ENCODE data around the gene CADPS.

Gene CADPS

DNA sequence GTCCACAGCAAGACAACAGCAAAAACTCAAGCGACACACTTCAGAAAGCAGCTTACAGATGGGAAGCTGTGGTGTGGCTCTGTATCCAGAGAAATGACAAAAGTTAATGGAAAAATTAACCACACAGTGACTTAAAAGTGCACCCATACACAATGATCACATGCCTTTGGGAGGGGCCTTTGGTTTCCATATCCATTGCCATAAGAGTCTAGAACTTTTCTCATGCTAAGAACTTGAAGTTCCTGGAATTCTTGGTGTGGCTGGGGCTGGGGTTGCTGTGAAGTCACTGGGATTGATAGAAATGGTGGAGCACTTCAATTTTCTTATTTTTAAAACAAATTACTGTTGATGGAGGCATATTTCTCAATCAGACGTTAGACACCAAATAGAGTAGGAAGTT is 393.3 kb downstream of the CADPS start:
- DNase-seq: no peak

DNA sequence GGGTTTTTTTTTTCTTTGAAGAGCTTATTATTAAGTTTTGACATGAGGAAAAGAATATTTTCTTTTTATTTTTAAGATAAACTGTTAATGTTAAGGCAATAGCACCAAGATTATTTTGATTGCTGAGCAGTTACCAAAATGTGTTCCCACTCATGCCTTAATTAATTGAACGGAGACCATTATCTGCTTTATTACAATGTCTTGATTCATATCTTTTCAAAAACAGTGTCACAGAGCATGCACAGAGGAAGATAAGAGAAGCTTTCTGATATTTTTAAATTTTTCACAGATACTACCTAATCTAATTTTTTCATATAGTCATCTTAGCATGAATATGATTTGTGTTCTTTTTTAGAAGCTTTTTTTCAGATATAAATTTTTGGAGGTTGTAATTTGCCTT is 395.2 kb downstream of the CADPS start:
- no peak for DNase-seq

DNA sequence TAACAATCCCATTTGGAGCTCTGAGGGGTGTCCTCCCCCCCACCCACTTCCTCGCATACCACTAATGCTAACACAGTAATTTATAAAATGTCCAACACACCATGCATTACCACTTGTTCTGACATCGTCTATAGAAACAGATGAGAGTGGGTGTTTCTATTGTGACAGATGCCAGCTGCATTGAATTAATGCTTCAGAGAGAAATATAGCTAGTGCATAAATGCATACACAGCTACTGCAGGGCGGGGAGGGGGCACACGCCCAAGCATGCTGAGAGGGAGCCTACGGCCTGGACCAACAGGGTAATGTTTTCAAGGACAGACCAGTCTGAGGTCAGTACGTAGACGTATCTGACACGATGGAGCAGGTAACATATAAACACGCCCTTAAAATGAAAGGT is 395.9 kb downstream of the CADPS start:
- DNase-seq: no peak

DNA sequence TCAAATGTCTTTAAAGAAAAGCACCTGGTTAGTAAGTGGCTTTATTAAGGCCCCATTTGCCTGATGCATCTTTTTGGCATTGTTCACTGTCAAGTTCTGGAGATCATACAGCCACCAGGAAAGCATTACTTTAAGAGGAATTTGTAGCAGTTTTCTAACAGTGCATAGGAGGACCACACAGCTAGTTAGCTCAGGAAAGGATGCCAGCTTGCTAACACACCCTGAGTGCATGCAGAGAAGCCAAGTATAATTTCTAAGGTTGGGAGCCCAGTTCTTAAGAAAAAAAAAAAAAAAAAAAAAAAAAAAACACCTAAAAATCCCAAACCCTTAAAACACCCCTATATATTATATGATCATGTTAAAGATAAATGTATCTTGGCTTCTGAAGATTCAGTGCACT is 399.9 kb downstream of the CADPS start:
- no peak for DNase-seq

DNA sequence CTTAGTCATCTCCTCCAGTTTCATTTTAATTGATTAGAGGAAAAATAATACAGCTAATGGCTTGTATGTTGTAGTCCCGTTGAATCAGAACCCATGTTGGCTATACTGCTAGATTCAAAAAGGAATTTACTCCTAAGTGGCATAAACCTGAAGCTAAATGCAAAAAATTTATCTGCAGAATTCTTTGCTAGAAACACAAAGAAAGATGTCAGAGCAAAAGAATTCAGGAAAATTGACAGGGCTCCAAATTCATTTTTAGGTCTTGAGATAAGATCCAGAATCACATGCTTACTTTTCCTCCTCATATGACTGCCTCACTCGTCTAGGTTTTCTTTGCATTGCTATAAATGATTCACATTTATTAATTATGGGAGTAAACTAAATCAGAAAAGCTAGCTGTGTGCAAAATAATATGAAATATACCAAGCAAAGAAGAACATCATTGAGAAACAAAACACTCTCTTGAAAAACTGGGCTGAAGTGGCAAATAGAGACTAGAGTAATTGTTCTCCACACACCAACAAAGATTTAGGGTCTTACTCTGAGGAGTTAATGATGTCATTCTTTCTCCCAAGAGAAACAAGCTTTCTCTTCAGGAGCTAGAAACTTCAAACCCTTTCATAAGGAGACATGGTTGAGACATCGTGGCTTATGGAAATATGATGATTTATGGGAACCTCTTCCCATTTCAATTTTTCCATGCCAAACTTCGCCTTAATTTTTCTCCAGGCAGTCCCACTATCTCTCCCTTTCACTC is 407.1 kb downstream of the CADPS start:
- DNase-seq: no peak

DNA sequence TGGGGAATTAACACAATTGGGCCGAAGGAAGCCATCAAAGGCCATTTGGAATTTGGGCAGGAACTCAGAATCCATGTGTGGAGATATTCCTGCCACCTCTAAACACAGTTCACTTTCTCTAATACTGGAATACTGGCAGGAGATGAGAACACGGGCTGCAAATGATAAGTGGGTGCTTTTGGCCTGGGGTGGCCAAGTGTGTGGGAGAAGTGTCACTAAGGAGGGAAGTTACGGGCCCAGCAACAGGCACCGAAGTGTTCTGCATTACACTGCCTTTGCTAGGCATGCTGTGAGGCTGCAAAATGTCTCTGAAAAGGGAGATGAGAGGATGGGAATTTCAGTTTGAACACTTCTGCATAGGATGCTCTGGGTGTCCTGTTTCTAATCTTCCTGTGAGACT is 412.4 kb downstream of the CADPS start:
- DNase-seq: no peak

DNA sequence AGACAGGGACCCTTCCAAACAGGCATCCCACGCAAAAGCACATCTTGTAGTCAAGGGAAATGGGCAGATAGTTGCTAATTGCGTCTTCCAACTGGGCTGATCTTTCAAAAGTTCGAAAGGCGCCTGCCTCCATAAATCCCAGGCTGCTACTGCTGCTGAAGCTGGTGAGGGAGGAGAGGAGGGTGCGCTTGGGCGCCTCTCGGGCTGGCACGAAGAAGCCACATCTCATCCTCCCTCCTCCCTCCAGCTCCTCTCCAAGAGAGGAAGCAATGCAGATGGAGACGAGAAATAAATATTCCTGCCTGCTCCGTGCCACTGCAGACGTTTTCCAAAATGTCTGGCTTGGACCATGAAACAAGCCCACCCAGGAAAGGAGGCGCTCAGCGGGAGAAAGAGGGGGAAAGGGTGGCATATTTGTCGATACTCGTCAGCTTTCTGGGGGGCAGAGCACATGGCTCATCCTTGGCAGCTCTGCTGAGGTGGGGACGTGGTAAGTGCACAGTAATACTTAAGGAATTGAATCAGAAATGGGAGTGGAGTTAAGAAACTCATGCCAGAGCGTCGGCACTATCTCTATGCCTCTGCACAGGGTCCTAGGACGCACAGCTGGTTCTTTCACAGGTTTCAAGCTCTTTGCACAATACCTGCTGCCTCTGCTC is 413.0 kb downstream of the CADPS start:
- DNase-seq: no peak

DNA sequence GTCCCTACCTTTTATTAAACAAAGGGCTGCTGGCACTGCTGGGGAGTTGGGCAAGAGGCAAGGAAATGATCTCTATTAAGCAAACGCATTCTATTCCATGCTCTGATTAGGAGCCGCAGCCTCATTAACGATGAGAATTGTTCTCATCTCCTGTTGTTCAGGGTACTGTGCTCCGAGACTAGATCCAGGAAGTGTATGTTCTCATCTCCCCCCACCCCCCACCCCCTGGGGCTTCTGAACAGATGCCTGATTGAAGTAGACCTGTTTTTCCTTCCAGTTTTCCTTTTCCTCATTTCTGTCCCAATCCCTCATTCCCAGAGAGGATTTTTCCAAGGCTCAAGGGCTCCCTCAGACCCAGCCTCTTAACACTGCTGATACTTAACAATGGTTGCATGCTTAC is 420.3 kb downstream of the CADPS start:
- no peak for DNase-seq

DNA sequence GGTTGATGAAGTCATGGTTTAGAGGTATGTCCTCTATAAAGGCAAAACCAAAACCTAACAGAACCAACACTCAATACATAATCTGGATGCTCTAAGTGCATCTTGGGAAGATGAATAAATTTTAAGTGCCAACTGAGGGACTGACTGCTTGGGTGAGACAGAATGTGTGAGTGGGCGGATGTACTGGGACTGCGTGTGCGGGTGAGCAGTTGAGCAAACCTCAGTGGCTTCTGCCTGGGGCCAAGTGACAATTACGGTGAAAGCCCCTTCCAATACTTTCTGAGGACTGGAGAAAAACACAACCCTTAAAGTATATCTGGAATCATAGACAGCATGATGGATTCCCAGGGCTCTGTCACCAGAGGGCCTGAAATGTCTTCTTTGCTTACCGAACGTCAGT is 421.8 kb downstream of the CADPS start:
- no peak for DNase-seq

DNA sequence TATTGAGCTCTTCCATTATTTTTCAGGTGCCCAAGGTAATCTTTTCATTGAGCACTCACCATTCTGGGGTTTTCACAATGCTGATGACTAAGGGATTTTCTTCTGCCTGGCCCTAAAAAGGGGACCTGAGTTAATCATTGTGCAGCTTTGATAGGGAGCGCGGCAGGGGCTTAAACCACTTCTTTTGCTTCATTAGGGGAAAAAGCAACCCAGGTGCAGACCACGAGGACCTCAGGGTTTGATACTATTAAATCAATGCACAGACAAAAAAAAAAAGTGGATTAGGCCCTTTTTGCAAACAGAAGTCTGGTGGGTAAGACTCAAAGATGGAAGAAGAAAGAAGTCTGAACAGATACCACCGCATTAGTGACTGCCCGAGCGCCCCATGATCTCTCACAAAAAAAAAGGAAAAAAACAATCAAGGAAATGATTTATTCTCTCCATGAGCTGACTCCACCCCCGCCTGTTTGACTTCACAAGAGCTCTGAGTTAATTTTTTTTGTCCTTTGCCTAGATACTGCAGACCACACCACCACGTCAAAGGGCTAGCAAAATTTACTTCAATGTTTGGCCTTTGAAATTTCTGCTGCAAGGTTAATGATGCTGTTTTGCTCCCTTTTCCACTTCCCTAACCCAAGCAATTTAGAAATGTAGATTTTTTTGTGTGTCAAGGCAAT is 423.9 kb downstream of the CADPS start:
- no peak for DNase-seq

DNA sequence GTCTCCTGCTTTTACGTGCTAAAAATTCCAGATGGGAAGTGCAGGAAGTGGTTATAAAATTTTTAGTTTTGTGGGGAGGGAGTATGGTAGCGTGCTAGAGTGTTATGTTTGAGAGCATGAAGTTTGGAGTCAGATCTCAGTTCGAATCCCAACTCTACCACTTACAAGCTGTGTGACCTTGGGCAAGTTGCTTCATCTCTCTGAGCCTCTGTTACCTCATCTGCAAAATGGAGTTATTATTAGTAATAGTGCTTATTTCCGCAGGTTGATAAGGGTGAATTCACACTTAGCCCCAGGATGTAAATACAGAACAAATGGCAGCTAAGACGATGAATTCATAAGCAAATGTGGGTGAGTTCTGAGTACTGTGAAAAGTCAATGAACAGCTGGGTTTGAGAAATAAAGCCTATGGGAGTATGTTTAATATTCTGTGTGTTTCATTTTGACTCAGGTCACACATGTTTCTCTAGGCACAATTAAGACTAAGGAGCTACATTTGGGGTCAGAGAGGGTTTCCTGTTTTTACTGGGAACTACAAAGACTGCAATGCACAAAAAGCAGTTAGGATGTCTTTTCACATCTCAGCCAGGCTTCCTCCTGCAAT is 428.8 kb downstream of the CADPS start:
- DNase-seq: no peak

DNA sequence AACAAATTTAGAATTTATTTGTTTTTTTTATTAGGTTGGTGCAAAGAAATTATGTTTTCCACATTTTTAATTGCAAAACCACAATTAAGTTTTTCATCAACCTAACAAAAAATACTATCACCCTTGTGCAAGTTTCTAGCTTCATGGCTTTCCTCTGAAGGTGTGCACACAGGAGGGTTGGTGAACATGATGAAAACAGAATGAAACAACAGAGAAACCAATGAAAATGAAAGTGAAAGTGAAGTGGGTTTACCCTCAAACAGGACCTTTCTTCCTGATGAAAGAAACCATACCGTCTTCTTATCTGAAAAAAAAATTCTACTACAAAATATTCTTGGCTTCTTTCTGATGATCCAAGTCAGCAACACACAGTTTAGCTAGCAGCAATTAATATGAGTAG is 429.9 kb downstream of the CADPS start:
- DNase-seq: peak; percentile 13

DNA sequence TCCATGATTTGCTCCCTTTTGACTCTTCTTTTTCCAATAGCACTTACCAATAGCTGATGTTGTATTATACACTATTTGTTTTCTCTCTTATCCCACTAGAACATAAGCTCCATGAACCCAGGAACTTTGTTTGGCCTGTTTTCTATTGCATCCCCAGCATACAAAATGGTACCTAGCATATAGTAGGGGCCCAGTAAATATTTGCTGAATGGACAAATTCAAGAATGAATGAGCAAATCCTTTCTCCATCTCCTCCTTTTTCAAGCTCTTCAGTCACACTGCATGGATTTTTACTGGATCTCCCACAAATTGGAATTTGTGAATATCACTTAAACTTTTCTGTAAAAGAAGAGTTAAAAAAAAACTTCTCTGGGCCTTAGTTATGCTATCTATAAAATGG is 435.2 kb downstream of the CADPS start:
- no peak for DNase-seq

DNA sequence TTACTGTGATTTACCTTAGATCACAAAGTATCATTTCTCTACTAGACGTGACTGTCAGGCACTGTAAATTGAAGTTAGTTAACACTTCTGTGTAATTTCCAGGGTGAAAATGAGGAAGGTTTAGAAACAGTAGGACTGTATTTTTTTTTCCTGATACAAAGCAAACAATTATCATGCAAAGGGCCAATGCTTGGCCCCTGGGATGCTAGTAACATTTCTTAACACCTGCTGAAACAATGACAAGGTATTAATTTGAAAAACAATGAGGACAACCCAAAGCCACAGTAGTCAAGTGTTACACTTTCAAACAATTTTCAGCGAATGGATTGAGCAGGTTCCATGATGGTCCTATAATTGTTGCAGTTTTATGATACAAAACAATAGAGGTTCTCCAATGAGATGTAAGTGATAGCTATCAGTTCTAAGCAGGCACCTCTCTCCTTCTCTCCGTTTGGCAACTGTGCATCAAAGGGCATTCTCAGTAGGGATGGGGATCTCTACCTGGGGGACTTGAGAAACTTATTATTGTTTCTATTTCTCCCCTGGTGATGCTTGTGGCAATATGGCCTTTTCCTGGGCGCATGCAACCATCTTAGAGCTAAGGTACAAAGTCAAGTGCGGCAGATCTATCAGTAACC is 435.9 kb downstream of the CADPS start:
- DNase-seq: no peak

DNA sequence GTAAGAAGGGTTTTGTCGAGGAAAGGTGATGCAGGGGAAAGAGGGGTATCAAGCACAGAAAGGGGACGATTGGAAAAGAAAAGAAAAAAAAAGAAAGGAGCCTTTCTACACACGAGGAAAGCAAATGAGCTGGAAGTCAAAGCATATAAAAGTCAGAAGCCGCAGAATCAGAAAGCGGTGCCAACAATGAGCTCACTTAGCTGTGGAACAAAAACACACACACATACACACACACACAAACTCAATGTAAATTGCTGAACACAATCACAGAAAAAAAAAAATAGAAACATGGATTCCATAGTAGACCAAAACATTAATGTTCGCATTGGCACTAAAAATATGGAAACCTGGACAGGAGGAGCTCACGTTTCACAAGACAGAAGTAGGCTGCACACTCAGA is 438.4 kb downstream of the CADPS start:
- no peak for DNase-seq

DNA sequence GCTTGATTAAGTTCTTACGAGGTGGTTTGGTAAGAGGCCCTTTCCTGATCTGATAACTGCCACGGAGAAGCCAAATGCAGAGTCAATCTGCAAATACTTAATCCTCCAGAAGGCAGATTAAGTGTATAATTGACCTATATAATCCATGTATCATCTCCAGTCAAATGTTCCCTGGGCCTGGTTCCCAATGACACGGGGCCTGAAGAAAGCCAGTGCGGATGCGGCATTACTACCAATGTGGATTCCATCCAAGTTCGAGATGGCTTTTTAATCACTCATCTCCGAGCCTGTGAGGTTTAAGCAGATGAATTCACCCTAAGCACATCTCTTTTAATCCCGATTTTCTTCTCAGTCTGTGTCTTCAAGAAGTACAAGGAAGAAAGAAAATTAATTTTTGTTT is 441.8 kb downstream of the CADPS start:
- DNase-seq: no peak

DNA sequence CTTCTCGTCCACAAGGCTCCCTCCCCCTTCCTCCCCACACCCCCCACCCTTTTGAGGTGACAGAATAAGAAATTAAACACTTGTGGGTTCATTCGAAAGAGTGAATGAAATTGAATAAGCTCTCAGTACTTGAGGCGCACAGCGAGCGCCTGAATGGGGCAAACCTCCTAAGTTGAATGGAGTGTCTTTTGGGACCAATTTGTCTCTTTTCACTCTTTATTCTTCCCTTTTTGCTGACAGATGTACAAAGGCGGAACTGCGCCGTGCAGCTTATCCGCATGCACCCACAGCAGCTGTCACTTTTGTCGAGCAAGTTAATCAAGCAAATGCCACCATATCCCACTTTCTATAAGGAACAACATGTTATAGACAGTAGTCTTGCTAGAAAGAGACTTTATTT is 454.0 kb downstream of the CADPS start:
- DNase-seq: no peak

DNA sequence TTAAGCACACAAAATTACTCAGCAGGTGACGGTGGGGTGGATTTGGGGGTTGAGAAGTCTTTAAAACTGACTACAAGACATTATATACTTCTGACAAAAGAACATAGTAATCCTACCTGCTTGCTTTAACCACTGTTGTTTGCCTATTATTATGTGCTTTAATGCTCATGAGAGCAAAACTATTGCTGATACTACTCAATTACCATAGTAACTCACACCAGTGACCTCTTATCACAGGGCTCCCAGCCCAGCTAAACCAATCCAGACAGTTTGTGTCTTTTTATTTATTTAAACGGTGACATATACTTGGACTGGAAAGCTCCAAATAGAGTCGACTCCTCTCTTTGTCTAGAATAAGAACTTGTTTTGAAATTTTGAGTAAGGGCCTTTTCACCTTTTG is 459.1 kb downstream of the CADPS start:
- no peak for DNase-seq

DNA sequence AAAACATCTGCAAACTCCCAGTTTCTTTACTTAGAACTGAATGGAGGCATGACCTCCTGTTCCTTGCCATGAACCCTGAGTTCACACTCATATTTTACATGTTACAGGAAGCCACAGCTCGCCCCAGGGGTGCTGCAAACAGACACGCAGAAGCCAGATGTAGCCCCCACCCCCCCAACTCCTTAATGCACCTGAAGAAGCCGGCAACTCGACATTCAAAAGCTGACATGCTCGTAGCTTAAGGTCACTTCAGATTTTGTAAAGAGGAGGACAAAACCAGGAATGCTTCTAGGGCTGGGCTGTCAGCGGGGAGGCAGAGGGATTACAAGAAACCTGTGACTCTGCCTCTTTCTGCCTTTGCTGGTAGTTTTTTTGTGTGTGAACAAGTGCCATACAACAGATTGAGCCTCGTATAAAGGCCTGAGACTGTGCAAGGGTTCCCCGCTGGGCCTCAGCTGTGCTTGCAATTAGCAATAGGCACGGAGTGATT is 459.9 kb downstream of the CADPS start:
- DNase-seq: no peak

DNA sequence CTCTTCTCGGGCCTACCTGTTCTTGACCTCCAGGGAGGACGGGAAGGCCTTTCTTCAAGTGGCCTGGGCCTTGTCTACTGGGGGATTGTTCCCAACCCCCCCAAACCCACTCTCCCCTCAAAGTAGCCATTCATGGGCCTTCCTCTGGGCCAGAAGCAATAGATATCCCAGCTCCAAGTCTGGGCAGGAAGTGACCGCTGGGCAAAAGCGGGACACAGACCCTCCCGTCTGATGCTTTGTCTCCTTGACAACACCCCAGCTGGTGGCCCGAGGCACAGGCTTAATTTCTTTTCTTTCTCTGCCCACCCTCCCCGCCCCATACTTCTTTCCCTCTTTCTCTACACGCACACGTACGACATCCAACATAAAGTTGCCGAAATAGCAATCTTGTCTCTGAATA is 460.4 kb downstream of the CADPS start:
- DNase-seq: no peak

DNA sequence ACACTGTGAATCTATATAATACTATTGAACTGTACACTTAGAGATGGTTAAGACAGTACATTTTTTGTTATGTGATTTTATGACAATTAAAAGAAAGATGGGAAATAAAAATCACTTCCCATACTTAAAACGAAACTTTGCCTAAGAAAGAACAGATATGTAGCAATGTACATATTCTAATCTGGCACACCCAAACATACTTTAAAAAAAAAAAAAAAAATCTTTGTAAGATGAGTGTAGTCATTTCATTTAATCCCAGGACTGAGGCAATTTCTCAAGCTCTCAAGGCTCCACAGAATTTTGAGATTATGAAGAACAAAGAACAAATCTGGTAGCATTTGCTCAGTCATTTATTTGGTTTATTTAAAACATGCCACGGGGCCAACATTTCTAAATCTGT is 461.5 kb downstream of the CADPS start:
- DNase-seq: no peak

DNA sequence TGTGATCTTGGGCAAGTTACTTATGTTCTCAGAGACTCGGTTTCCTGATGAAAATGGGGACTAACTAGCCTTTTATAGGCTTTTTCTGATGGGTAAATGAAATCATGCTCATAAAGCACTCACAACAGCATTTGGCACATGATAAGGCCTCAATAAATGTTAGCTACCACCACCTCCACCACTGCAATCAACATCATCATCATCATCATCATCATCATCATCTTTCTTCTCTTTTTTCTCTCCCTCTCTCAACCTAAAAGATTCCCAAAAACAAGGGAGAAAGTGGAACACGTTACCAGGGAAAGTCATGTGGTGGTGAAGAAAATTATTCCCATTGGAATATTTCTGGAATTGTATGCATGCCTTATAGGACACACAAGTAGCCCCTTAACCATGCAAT is 468.3 kb downstream of the CADPS start:
- DNase-seq: no peak

DNA sequence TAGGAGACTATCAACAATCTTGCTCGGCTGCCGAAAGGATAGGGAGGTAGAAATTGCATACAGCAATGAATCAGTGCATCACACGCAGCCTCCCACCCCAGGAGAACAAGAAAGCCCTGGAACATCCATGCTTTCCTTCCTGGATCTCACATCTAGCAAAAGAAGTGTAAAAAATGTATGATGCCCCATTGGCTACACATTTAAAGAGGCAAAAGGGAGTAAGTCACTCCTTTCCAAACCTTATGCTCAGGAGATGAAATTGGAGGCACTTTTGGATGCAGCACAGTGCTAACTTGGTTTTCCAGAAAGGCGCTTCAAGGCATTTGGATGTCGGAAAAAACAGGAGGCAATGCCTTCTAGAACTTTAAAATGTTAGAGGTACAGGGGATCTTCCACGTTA is 469.6 kb downstream of the CADPS start:
- no peak for DNase-seq
